ENCODE data around the gene CDK19.

DNA sequence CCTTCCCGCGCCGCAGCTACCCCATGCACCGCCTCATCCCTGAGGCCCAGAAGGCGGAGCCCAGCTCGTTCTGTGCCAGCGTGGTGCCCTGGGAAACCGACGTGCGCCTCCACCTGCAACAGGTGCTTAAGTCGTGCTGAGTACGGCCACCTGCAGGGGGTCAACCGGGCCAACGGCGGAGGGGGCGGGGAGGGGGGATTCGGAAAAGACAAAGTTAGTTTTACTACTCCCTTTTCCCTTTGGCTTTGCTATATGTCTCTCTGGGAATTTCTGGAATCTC, 168.9 kb downstream of the CDK19 start:
- TF ChIP-seq, protein P1, sequence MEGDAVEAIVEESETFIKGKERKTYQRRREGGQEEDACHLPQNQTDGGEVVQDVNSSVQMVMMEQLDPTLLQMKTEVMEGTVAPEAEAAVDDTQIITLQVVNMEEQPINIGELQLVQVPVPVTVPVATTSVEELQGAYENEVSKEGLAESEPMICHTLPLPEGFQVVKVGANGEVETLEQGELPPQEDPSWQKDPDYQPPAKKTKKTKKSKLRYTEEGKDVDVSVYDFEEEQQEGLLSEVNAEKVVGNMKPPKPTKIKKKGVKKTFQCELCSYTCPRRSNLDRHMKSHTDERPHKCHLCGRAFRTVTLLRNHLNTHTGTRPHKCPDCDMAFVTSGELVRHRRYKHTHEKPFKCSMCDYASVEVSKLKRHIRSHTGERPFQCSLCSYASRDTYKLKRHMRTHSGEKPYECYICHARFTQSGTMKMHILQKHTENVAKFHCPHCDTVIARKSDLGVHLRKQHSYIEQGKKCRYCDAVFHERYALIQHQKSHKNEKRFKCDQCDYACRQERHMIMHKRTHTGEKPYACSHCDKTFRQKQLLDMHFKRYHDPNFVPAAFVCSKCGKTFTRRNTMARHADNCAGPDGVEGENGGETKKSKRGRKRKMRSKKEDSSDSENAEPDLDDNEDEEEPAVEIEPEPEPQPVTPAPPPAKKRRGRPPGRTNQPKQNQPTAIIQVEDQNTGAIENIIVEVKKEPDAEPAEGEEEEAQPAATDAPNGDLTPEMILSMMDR (IDR thresholded peaks at IDR 0.05 in 4 of 5, conservative IDR thresholded peaks at IDR 0.05 in 1 of 5) = no peak
- TF ChIP-seq POLR2A (IDR thresholded peaks at IDR 0.05) = no peak
